Upper lobe of left lung (tissue), 4 donors: Measurements from ENCODE around the gene MYO3A.

Source experiments
- EP300 ChIP-seq, 4 donors: sonication (generic); formaldehyde crosslinking; IDR thresholded peaks; one replicate each; pipeline ENCODE4 v1.5.1; 2017; ENCODE audit warnings: antibody characterized with exemption in 4 of 4, control low read depth in 2 of 4
- TF ChIP-seq, protein P1 (sequence below), 6 experiments: fragments of 450-650 bp in 4 of 6; fragments of 200-600 bp in 2 of 6; sonication (generic) in 2 of 6; IDR thresholded peaks; one replicate each; pipeline ENCODE4 v1.5.1; 2016 to 2019; ENCODE audit warnings: antibody characterized with exemption in 6 of 6

DNA sequence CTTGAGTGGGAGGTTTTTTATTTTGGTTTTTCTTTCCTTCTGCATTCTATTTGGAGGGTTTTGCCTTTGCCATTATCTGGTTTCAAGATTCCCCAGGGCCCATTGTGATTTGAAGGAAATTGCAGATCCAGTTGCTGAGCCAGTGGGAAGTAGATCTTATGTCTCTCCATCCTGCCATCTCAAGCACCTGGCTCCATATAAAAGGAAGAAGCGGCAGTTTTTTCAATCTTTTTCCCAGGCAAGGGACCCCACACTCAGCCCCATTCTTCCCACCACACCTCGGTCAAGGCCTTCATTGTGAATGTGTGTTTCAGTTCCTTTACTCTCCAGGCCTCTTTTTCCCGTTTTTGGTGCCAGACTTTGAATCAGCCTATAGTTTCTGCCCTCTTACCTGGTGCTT, 95.8 kb downstream of the MYO3A start:
- no peak for TF ChIP-seq EP300 (IDR thresholded peaks at IDR 0.05)
- TF ChIP-seq, protein P1, sequence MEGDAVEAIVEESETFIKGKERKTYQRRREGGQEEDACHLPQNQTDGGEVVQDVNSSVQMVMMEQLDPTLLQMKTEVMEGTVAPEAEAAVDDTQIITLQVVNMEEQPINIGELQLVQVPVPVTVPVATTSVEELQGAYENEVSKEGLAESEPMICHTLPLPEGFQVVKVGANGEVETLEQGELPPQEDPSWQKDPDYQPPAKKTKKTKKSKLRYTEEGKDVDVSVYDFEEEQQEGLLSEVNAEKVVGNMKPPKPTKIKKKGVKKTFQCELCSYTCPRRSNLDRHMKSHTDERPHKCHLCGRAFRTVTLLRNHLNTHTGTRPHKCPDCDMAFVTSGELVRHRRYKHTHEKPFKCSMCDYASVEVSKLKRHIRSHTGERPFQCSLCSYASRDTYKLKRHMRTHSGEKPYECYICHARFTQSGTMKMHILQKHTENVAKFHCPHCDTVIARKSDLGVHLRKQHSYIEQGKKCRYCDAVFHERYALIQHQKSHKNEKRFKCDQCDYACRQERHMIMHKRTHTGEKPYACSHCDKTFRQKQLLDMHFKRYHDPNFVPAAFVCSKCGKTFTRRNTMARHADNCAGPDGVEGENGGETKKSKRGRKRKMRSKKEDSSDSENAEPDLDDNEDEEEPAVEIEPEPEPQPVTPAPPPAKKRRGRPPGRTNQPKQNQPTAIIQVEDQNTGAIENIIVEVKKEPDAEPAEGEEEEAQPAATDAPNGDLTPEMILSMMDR (IDR thresholded peaks at IDR 0.05) = no peak
